GM20431 (cell line): Measurements from ENCODE around the gene HAUS2.
"Not testable (repeated sequence)": the region's sequence is repeated elsewhere in the genome, so short reads cannot be mapped to it uniquely, and the experiment has no call there.

Experiments
- in situ Hi-C: fragments of 300-500 bp; cut with MseI, MboI; formaldehyde crosslinking; loops from one replicate; pipeline ENCODE4 v1.15.0; 2020; ENCODE audit warnings: low sequenced_read_pairs; ENCODE audit not compliant: unreplicated experiment

HAUS2 gene

DNA sequence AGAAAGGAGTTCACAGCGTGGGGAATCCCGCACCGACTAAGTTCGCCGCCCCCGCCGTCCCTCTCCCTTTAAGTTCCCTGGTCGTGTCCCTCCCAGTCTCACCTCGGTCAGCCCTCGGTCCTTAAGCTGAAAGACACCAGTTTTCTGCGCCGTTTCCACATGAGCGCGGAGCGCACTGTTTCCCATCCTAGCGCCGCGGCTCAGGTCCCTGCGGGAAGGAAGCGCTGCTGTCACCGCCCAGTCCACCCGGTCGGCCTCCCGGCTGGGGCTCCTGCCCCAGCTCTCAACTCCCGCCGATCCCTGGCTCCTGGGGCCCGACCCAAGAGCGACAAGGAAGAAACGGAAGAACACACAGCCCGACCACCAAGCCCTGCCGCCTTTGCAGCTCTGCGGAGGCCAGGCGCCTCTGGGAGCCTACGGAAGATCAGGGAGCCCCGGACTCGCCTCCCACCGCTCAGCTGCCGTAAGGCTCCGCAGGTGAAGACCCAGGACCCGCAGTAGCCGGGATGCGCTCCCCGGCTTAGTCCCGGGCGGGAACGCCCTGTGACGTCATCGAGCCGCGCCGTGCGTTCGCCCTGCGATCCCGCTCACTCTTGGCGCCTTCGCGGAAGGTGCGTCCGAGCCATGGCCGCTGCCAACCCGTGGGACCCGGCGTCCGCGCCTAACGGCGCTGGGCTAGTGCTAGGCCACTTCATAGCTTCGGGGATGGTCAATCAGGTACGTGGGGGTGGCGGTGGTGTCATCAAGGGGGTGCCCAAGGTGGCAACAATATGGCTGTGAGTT, at the start of gene HAUS2, which contains the start of gene LRRC57:
Gene HAUS2 (plus strand): TSS at position 590 of the 783 bp plus-strand sequence. CDS start 35 bp downstream, at position 625.
Gene LRRC57 (minus strand): TSS at position 545 of the 783 bp plus-strand sequence. CDS start 359 bp downstream, at position 186.
- in situ Hi-C loops: no loop called here

GRCh38 chr15:42499858-42500609, 48.6 kb upstream of the HAUS2 start:
- in situ Hi-C loops: no loop called here

- in situ Hi-C loops: no loop called here
Measured at GRCh38 chr15:42502477-42502876, 46.2 kb upstream of the HAUS2 start.

GRCh38 chr15:42503825-42504224, 44.8 kb upstream of the HAUS2 start:
- in situ Hi-C loops: no loop called here

GRCh38 chr15:42504631-42505030, 44.0 kb upstream of the HAUS2 start:
- in situ Hi-C loops: no loop called here

DNA sequence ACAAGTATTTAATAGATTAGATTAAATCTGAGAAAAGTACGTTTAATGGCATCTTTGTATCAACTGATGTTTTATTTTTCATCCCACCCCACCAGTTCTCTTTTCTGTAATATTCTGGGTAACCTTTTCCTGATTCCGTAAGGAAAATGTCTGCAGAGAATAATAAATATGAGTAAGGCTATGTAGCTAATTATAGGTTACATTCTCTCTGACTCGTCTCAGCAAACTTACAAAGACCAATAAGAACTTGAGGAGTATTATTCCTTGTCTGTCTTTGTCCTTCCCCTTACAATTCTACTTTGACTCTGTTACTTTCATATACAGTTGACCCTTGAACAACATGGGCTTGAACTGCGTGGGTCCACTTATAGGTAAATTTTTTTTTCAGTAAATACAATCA, 41.1 kb upstream of the HAUS2 start:
- in situ Hi-C loops: no loop called here

DNA sequence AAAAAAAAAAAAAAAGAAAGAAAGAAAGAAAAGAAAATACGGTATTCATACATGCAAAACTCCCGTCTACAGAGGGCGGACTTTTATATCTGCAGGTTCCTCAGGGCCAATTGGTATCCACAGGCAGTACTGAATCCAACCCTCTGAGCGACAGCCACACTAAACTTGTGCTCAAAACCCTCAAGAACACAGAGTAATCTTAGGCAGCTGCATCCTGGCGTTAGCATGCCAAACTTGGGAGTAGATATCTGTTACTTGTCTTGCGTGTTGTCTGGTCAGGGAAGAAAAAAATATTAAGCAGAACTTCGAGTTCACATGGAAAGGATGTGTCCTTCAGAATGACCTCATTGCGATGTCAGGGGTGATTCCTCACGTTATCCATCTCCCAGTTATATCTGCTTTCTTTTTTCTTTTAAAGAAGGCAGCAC, 40.4 kb upstream of the HAUS2 start:
- in situ Hi-C loops: no loop called here

DNA sequence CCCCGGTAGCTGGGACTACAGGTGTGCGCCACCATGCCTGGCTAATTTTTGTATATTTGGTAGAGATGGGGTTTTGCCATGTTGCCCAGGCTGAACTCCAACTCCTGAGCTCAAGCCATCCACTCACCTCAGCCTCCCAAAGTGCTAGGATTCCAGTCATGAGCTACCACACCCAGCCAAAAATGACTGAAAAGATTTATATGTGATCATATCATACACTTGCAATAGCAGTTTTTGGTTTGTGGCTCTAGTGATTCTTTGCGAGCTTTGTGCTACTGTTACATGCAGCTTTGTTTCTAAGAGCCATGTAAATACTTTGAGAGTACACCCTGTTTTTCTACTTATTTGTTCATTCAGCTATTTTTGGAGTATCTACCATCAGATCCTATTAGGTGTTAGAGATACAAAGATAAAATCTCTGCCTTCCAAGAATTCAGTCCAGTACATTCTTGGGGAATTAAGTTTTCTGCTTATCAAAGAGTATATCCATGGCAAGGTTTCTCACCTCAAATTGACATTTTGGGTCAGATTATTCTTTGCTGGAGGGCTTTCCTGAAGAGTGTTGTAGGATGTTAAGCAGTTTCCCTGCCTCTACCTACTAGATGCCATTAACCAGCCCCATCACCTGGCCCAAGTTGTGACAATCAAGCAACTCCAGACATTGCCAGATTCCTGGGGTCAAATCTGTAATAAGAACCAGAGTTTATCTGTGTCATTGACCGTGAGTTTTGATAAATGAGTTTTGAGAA, 38.2 kb upstream of the HAUS2 start:
- in situ Hi-C loops: no loop called here

DNA sequence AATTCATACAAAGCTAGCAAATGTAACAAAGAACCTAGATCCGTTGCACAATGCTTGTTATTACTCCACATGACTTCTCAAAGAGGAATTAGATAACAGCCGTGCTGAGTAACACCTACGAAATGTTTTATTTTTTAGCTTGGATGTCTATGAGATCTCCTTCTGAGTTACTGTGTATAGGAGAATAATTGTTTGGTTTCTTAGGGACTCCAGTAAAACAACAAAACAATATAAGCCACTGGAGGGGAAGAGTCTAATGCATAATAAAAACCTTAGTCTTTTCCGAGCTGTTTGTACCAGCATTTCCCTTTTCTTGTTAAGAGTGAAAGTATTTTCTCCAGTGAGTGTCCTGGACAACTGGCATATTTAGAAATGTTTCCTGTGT, 37.6 kb upstream of the HAUS2 start:
- in situ Hi-C loops: no loop called here

DNA sequence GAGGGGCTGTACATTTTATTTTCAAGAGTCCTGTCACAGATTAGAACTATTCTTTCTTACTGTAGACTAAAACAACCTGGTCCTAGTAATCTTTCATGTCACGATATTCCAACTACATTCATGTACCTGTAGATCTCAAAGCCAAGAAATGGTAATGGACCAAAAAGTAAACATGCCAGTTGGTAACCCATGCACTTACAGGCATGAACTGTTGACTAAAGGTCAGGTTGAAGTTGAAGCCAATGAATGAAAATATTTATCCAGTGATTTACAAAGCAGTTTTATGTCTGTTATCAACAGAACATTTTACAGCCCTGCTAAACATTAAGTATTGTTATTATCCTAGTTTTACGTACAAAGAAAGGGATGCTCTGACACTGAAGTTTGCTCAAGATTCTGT, 25.3 kb upstream of the HAUS2 start:
- in situ Hi-C loops: no loop called here

DNA sequence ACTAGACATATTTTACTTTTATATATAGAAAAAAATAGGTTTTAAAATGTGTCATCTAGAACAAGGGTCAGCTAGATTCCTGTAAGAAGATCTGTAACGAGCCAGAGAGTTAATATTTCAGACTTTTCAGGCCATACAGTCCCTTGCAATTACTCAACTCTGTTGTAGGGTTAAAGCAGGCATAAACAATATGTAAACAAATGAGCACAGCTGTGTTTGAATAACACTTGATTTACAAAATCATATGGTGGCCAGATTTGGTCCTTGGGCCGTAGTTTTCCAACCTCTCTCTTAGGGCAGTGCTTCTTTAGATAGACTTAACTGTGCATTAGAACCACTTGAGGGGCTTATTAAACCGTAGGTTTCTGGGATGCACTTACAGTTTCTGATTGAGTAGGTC, 19.7 kb upstream of the HAUS2 start:
- in situ Hi-C loops: no loop called here

DNA sequence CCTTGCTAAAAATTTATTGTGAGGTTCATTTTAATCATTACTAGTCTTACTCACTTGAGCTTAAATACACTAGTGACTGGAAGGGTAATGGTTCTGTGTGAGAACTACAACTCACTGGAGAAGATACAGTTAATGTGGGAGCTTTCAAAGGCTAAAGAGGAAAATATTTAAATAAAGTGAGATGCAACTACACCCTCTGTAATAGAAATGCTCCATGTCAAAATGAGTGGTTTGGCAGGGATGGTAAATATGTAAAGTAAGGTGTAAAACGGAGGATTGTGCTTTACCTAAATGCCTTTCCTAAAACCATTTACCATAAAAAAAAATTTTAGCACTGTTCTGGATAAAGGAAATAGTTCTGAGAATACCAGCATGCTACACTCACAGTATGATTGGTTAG, 15.4 kb upstream of the HAUS2 start:
- in situ Hi-C loops: no loop called here

DNA sequence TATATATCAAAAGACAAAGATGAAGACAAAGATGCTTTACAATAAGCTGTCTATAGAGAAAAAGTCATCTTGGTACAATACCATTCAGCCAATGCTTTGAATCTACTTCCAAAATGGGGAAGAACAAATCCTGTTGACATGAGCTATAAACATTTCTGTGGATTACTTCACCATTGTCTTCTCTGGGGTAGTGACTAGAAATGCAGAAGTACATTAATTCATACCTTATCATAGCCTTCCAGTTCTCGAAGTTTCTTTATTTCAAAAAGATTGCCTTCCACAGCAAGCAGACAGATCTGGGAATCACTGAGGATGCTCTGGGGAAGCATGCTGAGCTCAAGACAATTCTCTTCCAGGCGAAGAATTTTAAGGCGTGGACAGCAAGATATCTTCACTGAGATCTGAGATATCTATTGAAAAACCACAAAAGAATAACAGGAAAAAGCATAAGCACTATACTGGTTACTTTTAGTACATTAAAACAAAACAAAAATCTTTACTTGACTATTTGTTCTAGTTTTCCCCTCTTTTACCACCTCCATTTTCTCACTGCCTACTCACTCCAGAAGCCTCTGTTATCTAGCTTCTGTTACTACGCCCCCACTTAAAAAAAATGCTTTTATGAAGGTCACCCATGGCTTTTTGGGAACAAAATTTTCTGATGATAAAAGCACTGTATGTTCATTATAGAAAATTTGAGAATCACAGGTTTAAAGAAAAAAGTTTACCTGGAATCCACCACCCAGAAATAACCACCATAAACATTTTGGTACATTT, 3.6 kb upstream of the HAUS2 start:
- in situ Hi-C loops: no loop called here

- in situ Hi-C loops: no loop called here
Measured at GRCh38 chr15:42547918-42548248, 755 bp upstream of the HAUS2 start.

DNA sequence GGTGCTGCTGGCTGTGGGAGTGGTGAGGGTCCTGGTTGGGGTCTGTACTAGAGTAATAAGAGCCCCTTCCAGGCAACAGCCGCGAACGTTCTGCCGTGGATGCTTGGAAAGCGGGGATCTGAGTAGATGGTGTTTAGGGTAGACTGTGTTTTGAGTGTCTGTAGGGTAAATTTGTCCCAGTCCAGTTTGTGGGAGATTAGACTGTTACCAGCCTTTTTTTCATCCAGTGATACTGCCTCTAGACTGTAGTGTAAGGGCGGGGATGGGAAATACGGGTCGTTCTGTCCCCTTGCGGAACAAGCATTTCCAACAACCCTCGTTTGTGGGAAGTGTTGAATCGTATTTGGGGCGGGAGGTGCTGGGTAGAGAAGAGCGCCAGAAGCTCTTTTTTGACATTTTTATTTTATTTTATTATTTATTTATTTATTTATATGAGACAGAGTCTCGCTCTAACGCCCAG, 424 bp downstream of the HAUS2 start:
- in situ Hi-C loops: no loop called here

GRCh38 chr15:42549741-42550392, 1.2 kb downstream of the HAUS2 start:
- in situ Hi-C loops: no loop called here

- in situ Hi-C loops: no loop called here
Measured at GRCh38 chr15:42553554-42553953, 4.9 kb downstream of the HAUS2 start.

- in situ Hi-C loops: not testable (repeated sequence)
Measured at GRCh38 chr15:42556550-42557207, 8.0 kb downstream of the HAUS2 start.

DNA sequence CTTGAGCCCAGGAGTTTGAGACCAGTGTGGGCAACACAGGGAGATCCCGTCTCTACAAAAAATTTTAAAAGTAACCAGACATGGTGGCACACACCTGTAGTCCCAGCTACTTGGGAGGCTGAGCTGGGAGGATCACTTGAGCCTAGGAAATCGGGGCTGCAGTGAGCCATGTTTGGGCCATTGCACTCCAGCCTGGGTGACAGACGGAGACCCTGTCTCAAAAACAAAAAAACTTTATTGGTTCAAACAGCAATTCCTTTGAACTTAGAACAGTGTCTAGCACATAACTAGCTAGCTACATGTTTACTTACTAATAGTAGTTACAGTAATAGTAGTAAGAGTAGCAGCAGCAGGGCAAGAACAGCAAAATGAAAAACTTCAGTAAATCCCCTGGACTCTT, 10.1 kb downstream of the HAUS2 start:
- in situ Hi-C loops: no loop called here
